Stimulated activated CD8-positive, alpha-beta memory T cell treated with anti-CD3 and anti-CD28 coated beads, Interleukin-15, amount 100 ng/mL, for 48 hours (primary cell): ENCODE data around the gene PRDM9.
"Not testable (repeated sequence)": the region's sequence is repeated elsewhere in the genome, so short reads cannot be mapped to it uniquely, and the experiment has no call there.

Experiments used
- DNase-seq, 2 donors: peaks; one replicate each; pipeline ENCODE4 v3.0.0-alpha.2; 2020; ENCODE audit warnings: low read depth in 2 of 2

The PRDM9 gene

DNA sequence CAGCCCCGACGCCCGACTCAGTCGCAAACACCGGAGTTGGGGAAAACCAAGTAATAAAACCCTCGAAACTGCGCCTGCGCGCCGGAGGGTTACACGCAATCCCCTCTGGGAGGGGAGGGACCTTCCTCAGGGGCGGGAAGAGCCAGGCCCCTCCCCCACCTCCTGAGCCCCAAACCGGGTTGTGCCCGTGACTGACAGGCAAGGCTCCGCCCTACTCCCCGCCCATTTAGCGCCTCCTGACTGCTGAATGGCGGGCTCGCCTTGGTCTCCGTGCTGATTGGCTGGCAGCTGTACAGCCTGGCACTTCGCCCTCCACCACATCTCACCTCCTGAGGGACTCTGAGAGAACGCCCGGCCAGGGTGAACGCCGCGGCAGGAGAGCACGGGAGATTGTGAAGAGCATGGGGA lies at the start of gene PRDM9:
TSS of gene PRDM9 (plus strand) at position 332 of the 408 bp plus-strand sequence. CDS start 1,425 bp downstream, outside the sequence.
- no peak for DNase-seq

DNA sequence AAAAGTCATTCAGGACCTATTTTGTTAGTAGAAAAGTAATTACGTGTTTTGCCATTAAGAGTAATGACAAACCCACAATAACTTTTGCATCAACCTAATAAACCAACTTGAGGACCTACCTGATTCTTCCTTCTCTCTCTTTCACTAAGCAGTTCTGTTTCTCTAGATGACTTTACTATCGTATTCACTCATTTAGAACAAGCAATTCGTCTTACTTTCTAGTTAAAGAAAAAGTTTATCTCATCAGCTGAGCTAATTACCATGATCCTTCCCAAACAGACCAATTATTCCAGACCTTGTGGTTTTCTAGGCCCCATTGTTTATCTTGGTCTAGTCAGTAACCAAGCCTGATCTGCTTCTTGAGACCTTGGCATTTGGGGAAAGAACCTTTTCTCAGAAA lies 49.6 kb upstream of the PRDM9 start:
- no peak for DNase-seq

DNA sequence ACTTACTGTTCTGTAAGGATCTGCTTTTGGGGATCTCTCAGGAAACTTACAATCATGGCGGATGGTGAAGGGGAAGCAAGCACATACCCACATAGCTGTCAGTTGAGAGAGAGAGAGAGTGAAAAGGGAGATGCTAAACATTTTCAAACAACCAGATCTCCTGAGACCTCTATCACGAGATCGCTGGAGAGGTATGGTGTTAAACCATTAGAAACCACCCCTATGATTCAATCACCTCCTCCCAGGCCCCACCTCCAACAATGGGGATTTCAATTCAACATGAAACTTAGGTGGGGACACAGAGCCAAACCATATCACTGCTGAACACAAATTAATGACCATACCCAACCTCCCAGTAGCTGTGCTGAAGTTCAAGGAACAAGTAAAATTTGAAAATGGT lies 48.2 kb upstream of the PRDM9 start:
- DNase-seq, result no peak

DNA sequence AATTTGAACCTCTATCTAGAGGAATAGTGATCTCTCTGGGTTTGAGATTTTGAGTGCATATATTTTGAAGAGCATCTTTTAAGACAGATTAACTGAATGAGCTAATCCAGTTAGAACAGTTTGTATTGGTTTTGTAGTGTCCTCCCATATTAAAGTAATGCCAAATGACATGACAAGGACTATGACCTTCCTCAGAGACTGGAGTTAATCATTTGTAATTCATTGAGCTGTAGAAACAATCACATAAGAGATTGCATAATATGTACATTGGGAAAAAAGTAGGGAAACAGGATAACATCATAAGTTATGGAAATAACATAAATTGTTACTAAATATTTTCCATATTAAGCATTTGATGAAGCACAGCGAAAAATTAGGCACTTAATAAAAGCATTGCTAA lies 45.8 kb upstream of the PRDM9 start:
- no peak for DNase-seq

DNA sequence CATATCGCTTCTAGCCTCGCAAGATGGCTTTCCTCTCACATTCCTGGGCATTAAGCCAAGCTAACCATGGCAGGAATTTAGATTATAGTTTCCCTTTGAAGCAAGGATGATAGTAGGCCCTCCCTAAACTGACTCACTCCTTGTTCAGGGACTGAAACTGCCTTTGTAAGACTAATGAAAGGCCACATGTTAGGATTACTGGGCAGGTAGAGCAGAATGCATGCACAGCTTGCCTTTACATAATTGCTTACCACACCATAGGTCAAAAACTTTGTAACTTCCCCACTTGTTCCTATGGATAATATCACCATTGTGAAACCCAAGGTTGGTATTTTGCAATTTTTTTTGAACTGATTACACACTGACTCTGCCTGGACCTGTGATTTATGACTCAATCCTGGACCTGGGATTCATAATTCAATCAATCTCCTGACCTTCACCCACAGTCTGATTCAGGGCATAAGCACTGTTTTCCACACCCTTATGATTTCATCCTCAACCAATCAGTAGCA lies 41.0 kb upstream of the PRDM9 start:
- no peak for DNase-seq

DNA sequence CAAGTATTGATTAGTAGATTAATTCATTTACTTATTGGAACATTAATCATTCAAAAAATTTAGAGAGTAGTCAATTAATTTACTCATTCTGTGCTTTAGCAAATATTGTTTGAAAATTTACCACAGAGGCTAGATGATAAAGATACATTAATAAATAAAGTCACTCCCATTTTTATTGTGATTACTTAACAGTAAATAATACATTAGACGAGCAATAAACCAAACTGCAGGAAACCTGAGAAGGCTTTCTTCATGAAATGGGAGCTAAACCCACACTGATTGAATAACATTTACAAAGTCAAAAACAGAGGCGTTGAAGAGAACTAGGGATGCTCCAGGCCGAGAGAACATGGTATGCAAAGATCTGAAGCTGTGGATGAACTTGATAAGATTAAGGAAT lies 38.8 kb upstream of the PRDM9 start:
- DNase-seq, result no peak

DNA sequence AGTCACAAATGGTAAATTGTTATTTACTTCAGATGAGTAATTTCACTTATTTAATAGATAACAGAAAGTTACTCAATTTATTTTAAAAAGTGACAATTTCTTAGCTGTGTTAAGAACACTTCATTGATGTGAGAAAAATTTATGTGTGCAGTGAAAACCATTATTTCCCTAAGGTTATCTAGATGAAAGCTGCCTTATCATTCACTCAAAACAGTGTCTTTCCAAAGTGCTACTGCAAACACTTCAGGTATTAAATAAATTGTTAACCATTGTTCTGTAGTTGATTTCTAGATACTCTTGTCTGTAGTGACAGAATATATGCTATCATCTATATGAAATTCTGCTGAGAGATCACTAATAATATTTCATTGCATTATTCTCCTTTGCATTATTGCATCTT lies 33.5 kb upstream of the PRDM9 start:
- no peak for DNase-seq

DNA sequence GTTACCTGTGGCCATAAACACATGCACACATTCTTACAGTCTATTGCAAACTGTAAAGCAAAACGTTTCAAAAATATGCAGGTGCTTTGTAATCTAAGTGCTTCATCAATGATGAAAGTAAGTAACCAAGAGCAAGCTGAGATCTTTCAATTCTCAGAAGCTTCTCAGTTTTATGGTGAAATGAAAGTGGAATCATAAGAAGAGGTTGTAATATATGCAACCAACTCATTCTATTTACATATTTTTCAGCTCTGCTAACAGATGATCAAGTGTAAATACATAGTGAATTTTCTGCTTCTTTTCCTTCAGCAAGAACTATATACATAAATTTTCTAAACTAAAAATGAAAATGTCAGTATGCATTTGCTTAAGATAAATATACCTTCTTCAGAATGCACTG lies 33.1 kb upstream of the PRDM9 start:
- DNase-seq, result no peak

DNA sequence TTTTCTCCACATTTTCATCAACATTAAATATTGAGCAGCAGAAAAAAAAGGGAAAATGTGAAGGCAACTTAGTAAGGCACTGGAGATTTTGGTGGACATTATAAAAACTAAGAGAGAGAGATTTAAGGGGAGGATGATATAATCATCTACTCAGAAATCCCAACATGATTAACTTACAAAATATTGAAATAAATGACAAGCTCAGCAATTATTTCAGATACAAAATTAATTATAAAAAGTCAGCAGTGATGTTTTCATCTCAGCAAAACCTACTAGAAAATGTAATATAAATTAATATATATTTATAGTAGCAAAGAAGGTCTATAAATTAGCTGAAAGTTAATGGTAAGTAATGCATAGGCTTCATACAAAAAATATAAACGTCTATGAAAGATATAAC lies 30.8 kb upstream of the PRDM9 start:
- no peak for DNase-seq

DNA sequence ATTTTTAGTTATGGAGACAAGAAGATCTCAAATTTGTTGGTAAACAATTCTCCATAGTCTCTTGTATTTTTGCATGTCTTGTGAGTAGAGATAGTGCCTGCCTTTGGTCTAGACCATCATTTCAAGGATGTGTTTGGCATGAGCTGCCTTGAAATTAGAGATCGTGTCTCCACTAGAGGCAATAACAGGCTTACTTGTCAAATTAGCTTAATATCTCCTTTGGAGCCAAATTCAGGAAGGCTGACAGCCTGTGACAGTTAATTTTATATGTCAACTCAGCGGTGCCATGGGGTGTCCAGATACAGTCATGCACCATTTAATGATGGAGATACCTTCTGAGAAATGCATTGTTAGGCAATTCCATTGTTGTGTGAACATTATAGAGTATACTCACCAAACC lies 24.8 kb upstream of the PRDM9 start:
- no peak for DNase-seq

DNA sequence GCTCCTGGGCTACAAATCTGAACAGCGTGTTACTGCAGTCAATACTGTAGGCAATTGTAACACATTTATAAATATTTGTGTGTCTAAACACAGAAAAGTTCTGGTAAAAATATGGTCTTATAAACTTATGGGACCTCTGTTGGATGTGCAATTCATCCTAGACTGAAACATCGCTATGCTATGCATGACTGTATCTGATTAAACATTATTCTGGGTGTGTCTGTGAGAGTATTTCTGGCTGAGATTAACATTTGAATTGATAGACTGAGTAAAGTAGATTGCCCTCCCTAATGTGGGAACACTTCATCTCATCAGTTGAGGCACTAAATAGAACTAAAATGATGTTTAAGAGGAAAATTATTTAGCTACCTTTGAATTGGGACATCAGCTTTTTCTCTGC lies 24.3 kb upstream of the PRDM9 start:
- DNase-seq, result no peak

DNA sequence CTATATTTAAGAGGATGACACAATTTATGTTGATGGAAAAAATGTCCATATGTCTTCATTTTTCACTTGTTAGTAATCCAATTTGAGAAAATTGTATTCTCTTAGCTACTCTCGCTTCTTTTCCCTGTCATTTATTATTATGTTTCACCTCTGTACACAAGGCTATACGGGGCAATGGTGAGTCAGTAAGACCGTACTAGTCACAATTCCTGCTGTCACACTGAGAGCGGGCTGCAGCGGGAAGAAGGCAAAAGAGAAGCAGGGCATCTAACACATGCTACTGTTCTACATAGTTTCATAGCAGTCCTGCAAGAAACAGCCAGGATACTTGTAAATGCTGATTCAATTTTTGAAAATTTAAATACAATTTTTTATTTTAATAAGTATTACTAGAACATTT lies 23.3 kb upstream of the PRDM9 start:
- no peak for DNase-seq

DNA sequence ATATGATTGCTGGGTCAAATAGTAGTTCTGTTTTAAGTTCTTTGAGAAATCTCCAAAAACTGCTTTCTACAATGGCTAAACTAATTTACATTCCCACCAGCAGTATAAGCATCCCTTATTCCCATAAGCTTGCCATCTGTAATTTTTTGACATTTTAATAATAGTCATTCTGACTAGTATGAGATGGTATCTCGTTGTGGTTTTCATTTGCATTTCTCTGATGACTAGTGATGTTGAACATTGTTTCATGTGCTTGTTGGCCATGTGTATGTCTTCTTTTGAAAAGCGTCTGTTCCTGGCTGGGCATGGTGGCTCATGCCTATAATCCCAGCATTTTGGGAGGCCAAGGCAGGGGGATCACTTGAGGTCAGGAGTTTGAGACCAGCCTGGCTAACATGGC lies 21.2 kb upstream of the PRDM9 start:
- DNase-seq, result not testable (repeated sequence)

DNA sequence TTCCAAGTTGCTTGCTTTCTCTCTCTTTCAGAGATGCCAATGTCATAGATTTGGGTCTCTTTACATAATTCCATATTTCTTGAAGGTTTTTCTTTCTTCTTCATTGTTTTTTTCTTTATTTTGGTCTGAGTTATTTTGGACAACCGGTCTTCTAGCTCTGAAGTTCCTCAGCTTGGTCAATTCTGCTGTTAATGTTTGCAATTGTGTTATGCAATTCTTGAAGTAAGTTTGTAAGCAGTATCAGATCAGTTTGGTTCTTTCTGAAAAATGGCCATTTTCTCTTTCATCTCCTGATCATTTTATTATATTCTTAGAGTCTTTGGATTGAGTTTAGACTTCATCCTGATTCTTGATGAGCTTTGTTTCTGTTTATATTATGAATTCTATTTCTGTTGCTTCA lies 16.4 kb upstream of the PRDM9 start:
- no peak for DNase-seq

DNA sequence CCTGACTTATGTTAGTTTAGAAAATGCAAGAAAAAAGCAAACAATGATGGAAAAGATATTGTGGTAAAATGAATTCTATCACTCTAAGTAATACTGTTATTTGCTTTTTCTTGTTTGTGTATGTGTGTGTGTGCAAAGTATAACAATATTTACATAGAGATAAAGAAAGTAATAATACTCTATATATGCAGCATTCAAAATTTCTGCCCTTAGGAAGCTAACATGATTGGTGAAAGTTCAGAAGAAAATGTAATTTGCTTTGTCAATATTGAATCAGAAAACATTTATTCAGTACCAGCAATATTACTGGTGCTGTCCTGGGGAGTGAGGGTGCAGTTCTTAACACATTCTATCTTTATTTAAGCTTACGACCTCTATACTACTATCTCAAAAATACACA lies 12.9 kb upstream of the PRDM9 start:
- no peak for DNase-seq

DNA sequence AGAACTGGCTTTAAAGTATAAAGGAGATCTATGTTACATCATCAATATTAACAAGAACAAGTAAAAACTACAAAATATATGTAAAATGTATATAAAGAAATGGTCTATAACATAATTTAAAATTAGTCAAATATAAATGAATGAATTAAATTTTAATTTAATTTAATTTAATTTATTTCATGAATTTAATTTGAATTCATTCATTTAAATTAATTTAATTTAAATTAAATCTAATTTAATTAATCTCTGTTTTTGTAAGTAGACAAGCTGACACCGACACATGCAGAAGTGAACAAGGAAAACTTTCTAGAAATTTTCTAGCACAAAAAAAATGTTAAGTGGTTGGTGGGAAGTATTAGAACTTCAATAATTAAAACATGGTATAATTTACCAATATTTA lies 10.8 kb upstream of the PRDM9 start:
- DNase-seq, result no peak

DNA sequence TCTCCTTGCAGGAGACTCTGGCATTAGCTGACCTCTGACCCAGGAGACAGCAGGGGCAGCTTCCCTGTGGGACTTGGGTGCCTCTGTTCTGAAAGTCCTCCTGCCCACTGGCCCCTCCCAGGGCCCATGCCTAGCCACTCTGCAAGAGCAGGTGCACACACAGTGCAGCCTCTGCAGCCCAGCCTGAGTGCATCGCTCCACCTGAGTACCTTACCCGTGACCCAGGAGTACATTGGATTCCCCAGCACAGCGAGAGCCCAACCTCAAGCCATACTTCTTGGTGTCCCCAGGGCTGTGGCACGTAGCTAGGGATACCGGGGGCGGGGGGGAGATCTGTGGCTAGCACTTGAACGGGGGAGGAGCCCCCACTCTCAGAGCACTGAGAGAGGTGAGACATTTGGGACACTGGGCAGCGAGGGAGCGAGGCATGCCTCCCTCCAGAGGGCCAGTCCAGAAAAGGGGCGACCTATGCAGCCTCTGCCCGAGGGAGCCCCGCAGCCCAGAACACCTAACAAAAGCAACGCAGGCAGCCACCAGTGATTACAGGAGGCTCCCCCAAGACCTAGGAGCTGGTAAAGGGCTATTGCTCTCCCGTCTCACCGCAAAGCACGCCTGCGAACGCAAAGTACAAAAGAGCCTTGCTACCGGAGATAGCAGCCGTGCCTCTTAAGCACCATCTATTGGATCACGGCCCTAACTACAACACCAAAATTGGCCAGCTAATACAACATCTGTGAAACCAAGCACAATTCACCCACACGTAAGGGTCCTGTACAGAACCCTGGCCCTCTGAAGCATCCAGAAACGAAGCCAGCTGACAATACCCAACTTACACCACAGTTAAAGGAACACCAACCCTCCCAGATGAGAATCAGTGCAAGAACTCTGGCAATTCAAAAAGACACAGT lies 826 bp upstream of the PRDM9 start:
- no peak for DNase-seq

DNA sequence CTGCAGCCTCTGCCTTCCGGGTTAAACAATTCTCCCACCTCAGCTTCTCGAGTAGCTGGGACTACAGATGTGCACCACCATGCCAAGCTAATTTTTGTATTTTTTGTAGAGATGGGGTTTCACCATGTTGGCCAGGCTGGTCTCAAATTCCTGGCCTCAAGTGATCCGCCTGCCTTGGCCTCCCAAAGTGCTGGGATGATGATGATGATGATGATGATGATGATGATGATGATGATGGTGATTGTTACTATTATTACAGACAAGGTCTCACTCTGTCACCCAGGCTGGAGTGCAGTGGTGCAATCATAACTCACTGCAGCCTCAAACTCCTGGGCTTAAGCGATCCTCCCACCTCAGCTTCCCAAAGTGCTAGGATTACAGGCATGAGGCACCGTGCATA lies 3.0 kb downstream of the PRDM9 start:
- not testable (repeated sequence) for DNase-seq

DNA sequence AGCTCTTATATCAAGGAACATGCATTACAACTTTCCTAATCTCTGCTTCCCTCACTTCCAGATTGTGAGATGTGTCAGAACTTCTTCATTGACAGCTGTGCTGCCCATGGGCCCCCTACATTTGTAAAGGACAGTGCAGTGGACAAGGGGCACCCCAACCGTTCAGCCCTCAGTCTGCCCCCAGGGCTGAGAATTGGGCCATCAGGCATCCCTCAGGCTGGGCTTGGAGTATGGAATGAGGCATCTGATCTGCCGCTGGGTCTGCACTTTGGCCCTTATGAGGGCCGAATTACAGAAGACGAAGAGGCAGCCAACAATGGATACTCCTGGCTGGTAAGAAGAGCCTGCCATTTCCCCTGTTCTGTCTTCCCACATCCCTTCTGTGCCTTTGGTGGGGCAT lies 15.1 kb downstream of the PRDM9 start:
- no peak for DNase-seq

DNA sequence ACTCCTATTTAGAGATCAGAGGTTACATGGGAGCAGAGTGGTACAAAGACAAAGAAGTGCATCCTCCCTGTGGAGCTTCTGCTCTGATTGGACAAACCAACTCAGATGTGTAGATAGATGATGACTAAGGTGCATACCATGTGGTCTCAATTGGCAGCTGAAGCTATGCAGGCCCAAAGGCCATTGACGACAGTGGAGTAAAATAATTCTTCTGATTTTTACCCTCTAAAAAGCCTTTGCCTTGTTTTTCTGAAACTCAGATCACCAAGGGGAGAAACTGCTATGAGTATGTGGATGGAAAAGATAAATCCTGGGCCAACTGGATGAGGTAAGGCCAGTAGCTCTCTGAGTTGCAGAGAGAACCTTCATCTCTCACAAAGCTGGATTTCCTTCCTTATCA lies 15.6 kb downstream of the PRDM9 start:
- DNase-seq, result no peak

DNA sequence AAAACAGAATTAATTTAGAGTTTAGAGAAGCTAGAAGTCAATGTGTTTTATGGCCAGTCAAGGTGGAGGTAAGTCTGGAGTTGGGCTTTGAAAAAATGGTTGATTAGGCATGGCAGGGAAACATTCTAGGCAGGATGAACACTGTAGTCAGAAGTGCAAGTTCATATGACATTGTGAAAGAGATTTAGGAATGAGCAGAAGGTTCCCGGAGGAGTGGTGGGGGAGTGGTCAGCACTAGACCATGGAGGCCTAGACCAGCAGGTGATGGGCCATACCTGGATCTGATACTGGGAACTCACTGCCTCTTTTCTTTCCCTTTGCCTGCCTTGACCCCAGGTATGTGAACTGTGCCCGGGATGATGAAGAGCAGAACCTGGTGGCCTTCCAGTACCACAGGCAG lies 16.6 kb downstream of the PRDM9 start:
- DNase-seq, result no peak

DNA sequence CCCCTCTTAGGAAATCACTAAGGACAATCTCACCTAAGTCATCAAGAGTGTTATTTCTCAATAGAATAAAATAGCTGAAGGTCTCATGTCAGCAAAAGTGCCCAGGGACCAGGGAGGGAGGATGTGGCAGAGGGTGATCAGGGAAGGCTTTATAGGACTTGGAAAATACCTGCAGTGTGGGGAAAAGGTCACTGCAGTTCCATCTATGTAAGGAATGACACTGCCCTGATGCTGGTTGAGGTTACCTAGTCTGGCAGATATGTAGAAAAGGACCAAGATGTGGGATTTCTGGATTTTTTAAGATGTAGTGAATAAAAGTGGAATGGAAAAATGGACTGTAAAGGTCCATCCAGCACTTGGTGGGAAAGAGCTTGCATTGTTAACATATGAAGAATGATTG lies 18.3 kb downstream of the PRDM9 start:
- no peak for DNase-seq

DNA sequence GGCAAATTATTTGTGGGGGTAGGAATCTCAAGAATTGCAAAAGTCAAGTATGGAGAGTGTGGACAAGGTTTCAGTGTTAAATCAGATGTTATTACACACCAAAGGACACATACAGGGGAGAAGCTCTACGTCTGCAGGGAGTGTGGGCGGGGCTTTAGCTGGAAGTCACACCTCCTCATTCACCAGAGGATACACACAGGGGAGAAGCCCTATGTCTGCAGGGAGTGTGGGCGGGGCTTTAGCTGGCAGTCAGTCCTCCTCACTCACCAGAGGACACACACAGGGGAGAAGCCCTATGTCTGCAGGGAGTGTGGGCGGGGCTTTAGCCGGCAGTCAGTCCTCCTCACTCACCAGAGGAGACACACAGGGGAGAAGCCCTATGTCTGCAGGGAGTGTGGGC lies 19.2 kb downstream of the PRDM9 start:
- not testable (repeated sequence) for DNase-seq
